OCI-M2 (cell line): Measurements from ENCODE around the gene STX18.
"Not testable (repeated sequence)": the region's sequence is repeated elsewhere in the genome, so short reads cannot be mapped to it uniquely, and the experiment has no call there.

Experiments used
- DNase-seq: peaks from one replicate; lab custom pipeline; 2025; ENCODE audit not compliant: unreplicated experiment; lab: John Stamatoyannopoulos, UW

STX18 gene

DNA sequence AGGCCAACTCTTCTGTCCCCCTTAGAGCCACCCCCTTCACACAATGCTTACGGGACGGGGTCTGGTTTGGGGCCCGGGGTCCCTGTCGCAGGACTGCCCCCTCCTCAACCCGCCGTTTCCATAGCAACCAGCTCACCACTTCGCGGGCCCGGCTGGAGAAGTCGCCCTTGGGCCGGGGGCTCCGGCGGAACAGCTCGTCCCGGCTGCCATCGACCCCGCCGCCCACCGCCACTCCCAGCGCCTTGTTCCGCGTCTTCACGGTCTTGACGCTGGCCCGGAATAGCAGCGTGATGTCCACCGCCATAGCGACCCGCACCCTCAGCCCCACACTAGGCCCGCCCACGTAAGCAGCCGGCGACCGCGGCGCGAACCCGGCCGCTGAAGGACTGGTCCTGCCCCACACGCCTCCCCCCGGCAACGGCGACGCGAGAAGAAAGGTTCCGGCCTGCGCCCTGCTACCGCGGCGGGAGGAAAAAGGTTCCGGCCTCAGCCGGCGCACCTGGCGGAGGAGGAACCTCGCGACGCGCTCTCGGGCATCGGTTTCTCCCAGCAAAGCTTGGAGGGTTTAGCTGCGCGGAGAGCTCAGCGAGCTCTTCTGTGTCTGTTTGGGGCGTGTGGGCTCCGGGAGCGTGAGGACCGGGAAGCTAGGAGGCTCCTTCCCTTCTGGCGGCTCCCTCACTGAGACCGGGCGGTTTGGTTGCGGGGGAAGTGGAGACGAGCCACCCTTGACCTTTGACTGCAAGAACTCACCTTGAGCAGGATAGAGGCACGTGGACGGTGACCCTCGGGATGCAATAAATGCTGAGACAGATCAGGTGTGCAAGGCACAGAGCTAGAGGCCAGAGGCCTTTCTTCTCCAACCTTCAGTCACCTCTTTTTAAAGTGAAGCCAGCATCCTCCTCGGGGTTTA is at the start of gene STX18:
Gene STX18, minus strand, starts transcription at position 388 of the 910 bp plus-strand sequence. Its CDS starts 84 bp downstream, at position 304.
- no peak for DNase-seq

- no peak for DNase-seq
These were observed 49.2 kb upstream of the STX18 start for GRCh38 chr4:4591071-4591470.

GRCh38 chr4:4590546-4590945 is 48.7 kb upstream of the STX18 start:
- DNase-seq = no peak

DNA sequence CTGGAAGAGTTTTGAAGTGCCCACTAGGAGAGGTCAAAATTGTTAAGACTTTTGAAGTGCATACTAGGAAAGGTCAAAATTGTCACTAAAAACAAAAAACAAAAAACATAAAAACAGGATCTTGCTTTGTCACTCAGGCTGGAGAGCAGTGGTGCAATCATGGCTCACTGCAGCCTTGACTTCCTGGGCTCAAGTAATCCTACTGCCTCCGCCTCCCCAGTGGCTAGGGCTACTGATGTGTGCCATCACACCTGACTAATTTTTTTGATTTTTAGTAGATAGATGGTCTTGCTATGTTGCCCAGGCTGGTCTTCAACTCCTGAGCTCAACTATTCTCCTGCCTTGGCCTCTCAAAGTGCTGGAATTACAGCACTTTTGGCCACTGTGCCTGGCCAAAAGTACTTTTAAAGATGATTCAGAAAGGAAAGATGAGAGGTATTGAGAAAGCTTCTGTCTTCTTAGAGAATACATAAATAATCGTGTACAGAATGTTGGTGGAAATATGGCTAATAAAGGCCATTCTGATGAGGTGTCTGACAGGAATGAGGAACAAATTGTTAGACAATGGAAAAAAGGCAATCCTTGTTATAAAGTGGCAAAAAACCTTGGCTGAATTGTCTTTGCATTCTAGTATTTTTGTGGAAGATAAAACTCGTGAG is 43.3 kb upstream of the STX18 start:
- no peak for DNase-seq

DNA sequence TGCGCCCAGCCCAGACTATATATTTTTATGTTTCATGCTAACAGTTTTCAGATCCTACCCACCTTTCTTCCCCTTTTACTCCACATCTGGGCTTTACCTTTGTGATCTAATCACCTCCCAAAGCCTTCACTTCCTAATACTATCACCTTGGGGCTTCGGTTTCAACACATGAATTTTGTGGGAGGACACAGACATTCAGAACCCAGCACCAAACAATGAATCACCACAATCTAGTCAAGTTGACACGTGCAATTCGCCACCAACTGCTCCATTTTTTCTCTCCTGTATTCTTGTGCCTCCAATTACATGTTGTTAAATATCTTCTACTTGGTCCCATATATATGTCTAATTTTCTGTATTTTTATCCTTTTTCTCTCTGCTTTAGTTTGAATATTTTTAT is 41.8 kb upstream of the STX18 start:
- no peak for DNase-seq

- no peak for DNase-seq
These were observed 40.8 kb upstream of the STX18 start for GRCh38 chr4:4582653-4583052.

- DNase-seq = no peak
These were observed 38.6 kb upstream of the STX18 start for GRCh38 chr4:4580494-4580893.

GRCh38 chr4:4578981-4579380 is 37.1 kb upstream of the STX18 start:
- no peak for DNase-seq

DNA sequence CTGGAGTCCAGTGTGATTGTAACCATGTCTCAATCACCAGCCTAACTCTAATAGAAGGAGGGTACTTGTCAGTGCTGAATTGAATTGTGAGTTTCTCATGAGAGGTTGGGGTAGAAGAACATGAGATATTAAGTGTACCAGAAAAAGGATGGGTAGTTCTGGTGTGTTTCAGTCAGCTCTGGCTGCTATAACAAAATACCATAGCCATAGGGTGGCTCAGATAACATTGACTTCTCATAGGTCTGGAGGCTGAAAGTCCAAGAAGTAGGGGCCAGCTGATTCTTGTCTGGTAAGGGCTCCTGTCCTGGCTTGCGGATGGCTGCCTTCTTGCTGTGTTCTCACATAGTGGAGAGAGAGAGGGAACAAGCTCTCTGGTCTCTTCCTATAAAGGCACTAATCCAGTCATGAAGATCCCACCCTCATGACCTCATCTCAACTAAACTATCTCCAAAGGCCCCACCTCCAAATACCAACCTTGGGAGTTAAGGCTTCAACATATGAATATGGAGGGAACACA is 35.6 kb upstream of the STX18 start:
- no peak for DNase-seq

- no peak for DNase-seq
These were observed 33.7 kb upstream of the STX18 start for GRCh38 chr4:4575284-4576211.

DNA sequence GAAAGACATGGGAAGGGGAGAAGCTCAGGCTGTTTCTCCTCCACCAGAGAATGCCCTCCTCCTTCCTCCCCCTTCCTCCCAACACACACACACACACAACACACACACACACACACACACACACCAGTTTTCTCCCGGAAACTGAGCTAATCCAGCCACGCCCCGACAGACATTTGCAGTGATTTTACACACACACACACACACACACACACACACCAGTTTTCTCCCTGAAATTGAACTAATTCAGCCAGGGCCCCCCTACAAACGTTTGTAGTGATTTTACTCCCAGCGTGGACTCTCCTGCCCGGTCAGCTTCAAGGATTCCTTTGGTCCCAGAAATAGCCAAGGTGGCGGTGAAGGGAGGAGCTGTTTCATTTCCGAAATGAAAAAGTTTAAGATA is 32.9 kb upstream of the STX18 start:
- DNase-seq = no peak

DNA sequence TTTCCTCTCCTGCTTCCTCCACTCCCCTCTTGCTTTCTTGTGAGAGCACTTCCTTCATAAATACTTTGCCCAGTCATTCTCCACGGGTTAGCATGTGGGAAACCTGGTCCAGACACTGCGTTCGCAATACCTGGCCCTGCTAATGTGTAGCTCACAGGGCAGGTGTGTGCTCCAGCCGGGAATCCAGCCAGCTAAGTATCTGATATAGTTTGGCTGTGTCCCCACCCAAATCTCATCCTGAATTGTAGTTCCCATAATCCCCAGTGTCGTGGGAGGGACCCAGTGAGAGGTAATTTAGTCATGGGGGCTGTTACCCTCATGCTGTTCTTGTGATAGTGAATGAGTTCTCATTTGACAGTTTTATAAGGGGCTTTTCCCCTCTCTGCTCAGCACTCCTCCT is 32.2 kb upstream of the STX18 start:
- no peak for DNase-seq

DNA sequence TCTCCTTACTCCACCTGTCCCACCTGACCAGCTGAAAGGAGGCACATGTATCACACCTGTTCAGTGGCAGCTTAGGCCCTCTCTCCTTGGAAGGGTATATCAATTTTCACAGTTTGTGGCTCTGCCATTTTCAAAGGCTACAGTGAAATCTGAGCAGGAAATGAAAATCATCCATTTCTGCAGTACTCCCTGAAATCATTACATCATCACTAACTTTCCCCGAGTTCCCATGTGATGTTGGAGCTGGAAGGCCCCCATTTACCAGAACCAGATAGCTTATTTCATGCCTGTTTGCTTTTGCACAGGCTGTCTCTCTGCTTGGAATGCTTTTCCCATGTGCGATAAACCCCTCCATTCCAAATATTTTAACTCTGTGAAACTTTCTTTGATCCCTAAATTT is 31.0 kb upstream of the STX18 start:
- no peak for DNase-seq

- not testable (repeated sequence) for DNase-seq
These were observed 28.0 kb upstream of the STX18 start for GRCh38 chr4:4569861-4570260.

- DNase-seq = no peak
These were observed 27.1 kb upstream of the STX18 start for GRCh38 chr4:4568806-4569427.

DNA sequence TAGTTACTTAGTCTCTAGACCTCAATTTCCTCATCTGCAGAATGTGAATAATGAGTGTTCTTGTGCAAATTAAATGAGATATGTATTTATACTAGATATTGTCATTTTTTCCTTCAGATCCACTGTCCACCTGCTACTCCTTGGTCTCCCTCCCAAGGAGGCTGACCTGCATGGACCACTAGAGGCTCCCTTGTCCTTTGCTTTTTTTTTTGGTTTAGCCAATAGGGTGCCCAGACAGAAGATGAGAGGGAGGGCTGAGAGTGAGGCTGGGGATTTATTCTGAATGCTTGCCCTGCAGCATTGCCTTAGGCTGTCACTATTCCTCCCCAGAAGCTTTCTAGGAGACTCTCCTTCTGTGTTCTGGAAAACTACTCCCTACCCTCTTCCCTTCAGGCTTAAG is 24.5 kb upstream of the STX18 start:
- not testable (repeated sequence) for DNase-seq

DNA sequence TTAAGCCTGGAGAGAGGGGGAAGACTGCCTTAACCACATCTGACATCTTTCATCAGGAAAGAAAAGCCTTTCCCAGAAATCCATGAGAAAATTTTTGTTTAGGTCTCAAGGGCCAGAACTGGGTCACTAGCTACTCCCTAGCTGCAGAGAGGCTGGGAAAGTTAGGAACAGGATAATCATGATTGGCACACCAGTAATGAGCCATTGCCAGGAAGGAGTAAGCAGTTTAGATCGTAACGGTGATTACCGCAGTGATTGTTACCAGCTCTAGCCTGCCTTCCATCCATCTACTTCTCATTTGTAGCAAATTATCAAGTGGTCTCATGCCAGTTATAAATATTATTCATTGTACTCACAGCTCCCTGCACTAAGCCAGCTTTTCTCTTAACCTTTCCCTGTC is 22.7 kb upstream of the STX18 start:
- no peak for DNase-seq

GRCh38 chr4:4560642-4561041 is 18.8 kb upstream of the STX18 start:
- DNase-seq = no peak

DNA sequence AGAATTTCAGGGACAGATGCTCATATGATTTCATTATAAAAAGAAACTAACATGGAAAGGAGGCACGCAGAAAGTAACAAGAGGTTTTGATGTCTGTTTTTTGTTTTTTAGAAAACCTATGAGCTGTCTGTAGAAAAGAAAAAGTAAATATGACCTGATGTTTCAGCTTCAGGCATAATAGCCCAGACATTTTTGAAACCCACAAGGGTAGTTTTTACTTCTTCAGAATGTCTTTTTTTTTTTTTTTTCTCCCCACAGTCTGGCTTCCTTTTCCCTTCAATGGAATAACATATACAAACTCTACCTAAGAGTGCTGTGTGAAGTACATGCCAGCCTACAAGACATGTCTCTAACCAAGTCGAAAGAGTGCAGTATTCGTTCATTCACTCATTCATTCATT is 18.3 kb upstream of the STX18 start:
- no peak for DNase-seq

DNA sequence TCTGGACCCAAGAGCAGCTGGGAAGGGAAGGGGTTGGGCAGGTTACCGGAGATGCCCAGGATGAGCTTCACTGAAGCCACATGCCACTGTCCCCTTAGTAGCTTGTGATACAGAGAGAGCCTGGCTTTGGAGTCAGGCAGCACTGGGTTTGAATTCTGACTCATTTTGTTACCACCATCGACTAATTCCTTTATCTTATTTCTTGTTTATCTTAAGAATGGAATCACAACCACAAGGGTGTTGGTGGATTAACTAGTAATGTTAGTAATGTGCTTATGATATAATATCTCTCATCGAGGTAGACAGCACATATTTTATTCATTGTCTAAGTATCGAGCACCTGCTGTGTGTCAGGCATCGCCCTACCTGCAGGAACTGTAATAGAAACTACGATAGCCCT is 17.7 kb upstream of the STX18 start:
- DNase-seq = no peak

GRCh38 chr4:4558881-4559280 is 17.0 kb upstream of the STX18 start:
- DNase-seq = no peak
